ENCODE measurements around the gene NRSN2. TPM values are rescaled to one million over a fixed set of nuclear protein-coding genes. Genes with fewer than 3 reads are reported as not detected.
"Not testable (repeated sequence)": the region's sequence is repeated elsewhere in the genome, so short reads cannot be mapped to it uniquely, and the experiment has no call there.

The NRSN2 gene
- total RNA-seq, 2 donors from 2014 or later, result 24.7 to 38.4 TPM

DNA sequence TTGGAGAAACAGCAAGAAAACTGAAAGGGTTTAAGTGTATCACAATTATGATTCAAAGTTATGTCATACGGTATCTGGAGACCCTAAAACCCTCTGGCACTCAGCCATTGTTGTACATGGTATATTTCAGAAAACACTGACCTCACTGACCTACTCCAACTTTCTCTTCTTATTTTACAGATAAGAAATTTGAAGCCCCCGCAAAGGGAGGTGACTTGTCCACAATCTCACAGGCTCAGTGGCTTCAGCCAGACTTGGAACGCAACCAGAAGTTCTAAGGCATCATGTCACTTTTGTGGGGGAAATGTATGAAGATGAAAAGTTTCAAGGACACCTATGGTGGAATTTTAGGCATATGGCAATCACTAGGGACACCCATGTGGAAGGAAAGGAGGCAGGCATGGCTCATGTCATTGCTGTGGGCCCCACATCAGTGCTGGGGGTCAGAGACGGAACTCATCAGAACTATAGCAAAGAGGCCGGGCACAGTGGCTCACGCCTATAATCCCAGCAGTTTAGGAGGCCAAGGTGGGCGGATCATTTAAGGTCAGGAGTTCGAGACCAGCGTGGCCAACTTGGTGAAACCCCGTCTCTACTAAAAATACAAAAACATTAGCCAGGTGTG is 28.5 kb downstream of the NRSN2 start:
- no peaks in the 10 kb centered on the region for H3K27me3 ChIP-seq (ENCODE audit: control insufficient read depth, insufficient read depth, low read length, poor library complexity, severe bottlenecking)
- H3K9ac ChIP-seq (ENCODE audit: extremely low read depth, low read length, poor library complexity, severe bottlenecking), result no peak overlapping the region
- WGBS, 2 experiments (ENCODE audit: insufficient coverage in 1 of 2, insufficient read length in 1 of 2), result 93% methylated on average over 7 to 10 of the region's 10 CpGs
- DNase-seq, result no peak
- H3K36me3 ChIP-seq (ENCODE audit: control insufficient read depth, insufficient read depth, low read length), result no peaks in the 10 kb centered on the region
- Mint-ChIP-seq H3K4me1 (peaks cover 5% of the 10 kb centered on the region), H3K36me3 (ENCODE audit: low read depth) (no peaks in the 10 kb centered on the region), H3K9me3 (no peaks in the 10 kb centered on the region), H3K4me3 (no peak overlapping the region), H3K27ac (no peak overlapping the region), H3K27me3 (ENCODE audit: insufficient read depth) (peaks cover 16% of the 10 kb centered on the region)
- no peaks in the 10 kb centered on the region for H3K9me3 ChIP-seq (ENCODE audit: control insufficient read depth, low read length)
- H3K27ac ChIP-seq (ENCODE audit: low read depth, low read length), result no peak overlapping the region
- TF ChIP-seq, protein P1, sequence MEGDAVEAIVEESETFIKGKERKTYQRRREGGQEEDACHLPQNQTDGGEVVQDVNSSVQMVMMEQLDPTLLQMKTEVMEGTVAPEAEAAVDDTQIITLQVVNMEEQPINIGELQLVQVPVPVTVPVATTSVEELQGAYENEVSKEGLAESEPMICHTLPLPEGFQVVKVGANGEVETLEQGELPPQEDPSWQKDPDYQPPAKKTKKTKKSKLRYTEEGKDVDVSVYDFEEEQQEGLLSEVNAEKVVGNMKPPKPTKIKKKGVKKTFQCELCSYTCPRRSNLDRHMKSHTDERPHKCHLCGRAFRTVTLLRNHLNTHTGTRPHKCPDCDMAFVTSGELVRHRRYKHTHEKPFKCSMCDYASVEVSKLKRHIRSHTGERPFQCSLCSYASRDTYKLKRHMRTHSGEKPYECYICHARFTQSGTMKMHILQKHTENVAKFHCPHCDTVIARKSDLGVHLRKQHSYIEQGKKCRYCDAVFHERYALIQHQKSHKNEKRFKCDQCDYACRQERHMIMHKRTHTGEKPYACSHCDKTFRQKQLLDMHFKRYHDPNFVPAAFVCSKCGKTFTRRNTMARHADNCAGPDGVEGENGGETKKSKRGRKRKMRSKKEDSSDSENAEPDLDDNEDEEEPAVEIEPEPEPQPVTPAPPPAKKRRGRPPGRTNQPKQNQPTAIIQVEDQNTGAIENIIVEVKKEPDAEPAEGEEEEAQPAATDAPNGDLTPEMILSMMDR (conservative IDR thresholded peaks at IDR 0.05), result no peak
- no peak overlapping the region for H3K4me3 ChIP-seq (ENCODE audit: low read length)
- no peaks in the 10 kb centered on the region for H3K4me1 ChIP-seq (ENCODE audit: control insufficient read depth, insufficient read depth, low read length)

DNA sequence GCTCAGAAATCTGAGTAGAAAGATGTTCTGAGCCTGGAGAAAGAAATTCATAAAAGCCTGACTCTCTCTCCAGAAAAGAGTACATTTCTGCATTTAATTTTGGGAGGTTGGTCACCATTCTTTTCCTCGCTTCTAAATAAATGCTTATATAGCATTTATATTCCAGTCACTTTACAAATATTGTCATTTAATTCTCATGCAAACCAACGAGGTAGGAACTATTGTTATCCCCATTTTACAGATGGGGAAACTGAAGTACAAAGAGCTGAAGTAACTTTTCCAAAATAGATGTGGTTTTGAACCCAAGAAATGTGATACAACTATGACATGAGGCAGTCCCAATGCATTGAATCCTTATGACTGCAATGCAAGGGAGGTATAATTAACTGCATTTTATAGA is 29.2 kb downstream of the NRSN2 start:
- 0 to 29% methylated on average over 1 to 2 of the region's 2 CpGs for WGBS, 2 experiments (ENCODE audit: insufficient coverage in 1 of 2, insufficient read length in 1 of 2)
- TF ChIP-seq, protein P1 (conservative IDR thresholded peaks at IDR 0.05), result no peak
- Mint-ChIP-seq H3K27ac (no peak overlapping the region), H3K9me3 (no peaks in the 10 kb centered on the region), H3K4me1 (peaks cover 5% of the 10 kb centered on the region), H3K4me3 (no peak overlapping the region), H3K36me3 (ENCODE audit: low read depth) (no peaks in the 10 kb centered on the region), H3K27me3 (ENCODE audit: insufficient read depth) (peaks cover 15% of the 10 kb centered on the region)
- H3K27me3 ChIP-seq (ENCODE audit: control insufficient read depth, insufficient read depth, low read length, poor library complexity, severe bottlenecking), result peaks cover 1% of the 10 kb centered on the region
- no peak overlapping the region for H3K4me3 ChIP-seq (ENCODE audit: low read length)
- H3K4me1 ChIP-seq (ENCODE audit: control insufficient read depth, insufficient read depth, low read length), result no peaks in the 10 kb centered on the region
- H3K9ac ChIP-seq (ENCODE audit: extremely low read depth, low read length, poor library complexity, severe bottlenecking), result no peak overlapping the region
- H3K36me3 ChIP-seq (ENCODE audit: control insufficient read depth, insufficient read depth, low read length), result no peaks in the 10 kb centered on the region
- no peak for DNase-seq
- H3K9me3 ChIP-seq (ENCODE audit: control insufficient read depth, low read length), result no peaks in the 10 kb centered on the region
- H3K27ac ChIP-seq (ENCODE audit: low read depth, low read length), result no peak overlapping the region

DNA sequence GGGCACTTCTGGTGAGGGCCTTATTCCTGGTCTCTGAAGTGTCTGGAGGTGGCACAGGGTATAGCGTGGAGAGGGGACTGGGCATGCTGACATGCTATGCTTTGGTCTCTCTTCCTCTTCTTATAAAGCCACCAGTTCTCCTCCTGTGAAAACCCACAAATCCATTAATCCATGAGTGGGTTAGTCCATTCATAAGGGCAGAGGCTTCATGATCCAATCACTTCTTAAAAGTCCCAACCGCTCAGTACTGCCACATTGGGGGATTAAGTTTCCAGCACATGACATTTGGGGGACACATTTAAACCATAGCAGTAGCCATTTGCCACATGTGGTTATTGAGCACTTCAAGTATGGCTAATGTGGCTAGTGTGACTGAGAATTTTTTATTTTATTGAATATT is 29.8 kb downstream of the NRSN2 start:
- Histone ChIP-seq H3K27me3 (ENCODE audit: control insufficient read depth, insufficient read depth, low read length, poor library complexity, severe bottlenecking) (peaks cover 8% of the 10 kb centered on the region), H3K36me3 (ENCODE audit: control insufficient read depth, insufficient read depth, low read length) (no peaks in the 10 kb centered on the region), H3K27ac (ENCODE audit: low read depth, low read length) (no peak overlapping the region), H3K9ac (ENCODE audit: extremely low read depth, low read length, poor library complexity, severe bottlenecking) (no peak overlapping the region), H3K4me1 (ENCODE audit: control insufficient read depth, insufficient read depth, low read length) (no peaks in the 10 kb centered on the region), H3K9me3 (ENCODE audit: control insufficient read depth, low read length) (no peaks in the 10 kb centered on the region), H3K4me3 (ENCODE audit: low read length) (no peak overlapping the region)
- Mint-ChIP-seq H3K4me1 (peaks cover 5% of the 10 kb centered on the region), H3K4me3 (no peak overlapping the region), H3K9me3 (no peaks in the 10 kb centered on the region), H3K27ac (no peak overlapping the region), H3K27me3 (ENCODE audit: insufficient read depth) (peaks cover 19% of the 10 kb centered on the region), H3K36me3 (ENCODE audit: low read depth) (no peaks in the 10 kb centered on the region)
- WGBS, 2 experiments (ENCODE audit: insufficient coverage in 1 of 2, insufficient read length in 1 of 2), result 59 to 80% methylated on average over 2 of the region's 2 CpGs
- TF ChIP-seq, protein P1 (conservative IDR thresholded peaks at IDR 0.05), result no peak
- DNase-seq, result no peak

DNA sequence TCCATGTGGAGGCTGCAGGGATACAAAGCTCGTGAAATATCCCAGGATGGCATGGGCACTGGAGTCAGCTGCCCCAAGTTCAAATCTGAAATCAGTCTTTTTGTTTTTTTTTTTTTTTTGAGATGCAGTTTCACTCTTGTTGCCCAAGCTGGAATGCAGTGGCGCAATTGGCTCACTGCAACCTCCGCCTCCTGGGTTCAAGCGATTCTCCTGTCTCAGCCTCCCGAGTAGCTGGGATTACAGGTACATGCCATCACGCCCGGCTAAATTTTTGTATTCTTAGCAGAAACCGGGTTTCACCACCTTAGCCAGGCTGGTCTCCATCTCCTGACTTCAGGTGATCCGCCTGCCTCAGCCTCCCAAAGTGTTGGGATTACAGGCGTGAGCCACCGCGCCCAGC is 30.7 kb downstream of the NRSN2 start:
- H3K4me3 Mint-ChIP-seq; DNase-seq; H3K4me1 ChIP-seq (ENCODE audit: control insufficient read depth, insufficient read depth, low read length); H3K36me3 ChIP-seq (ENCODE audit: control insufficient read depth, insufficient read depth, low read length); H3K4me3 ChIP-seq (ENCODE audit: low read length); H3K9ac ChIP-seq (ENCODE audit: extremely low read depth, low read length, poor library complexity, severe bottlenecking); H3K36me3 Mint-ChIP-seq (ENCODE audit: low read depth); H3K27ac ChIP-seq (ENCODE audit: low read depth, low read length); H3K27ac Mint-ChIP-seq; H3K9me3 ChIP-seq (ENCODE audit: control insufficient read depth, low read length); H3K4me1 Mint-ChIP-seq; H3K9me3 Mint-ChIP-seq: not testable (repeated sequence)
- H3K27me3 Mint-ChIP-seq (ENCODE audit: insufficient read depth), result peaks cover 26% of the 10 kb centered on the region
- peaks cover 13% of the 10 kb centered on the region for H3K27me3 ChIP-seq (ENCODE audit: control insufficient read depth, insufficient read depth, low read length, poor library complexity, severe bottlenecking)
- WGBS, 2 experiments (ENCODE audit: insufficient coverage in 1 of 2, insufficient read length in 1 of 2), result 76 to 85% methylated on average over 11 to 12 of the region's 12 CpGs

Data from endodermal cell (in vitro differentiated cells).